CD14-positive monocyte (primary cell): Measurements from ENCODE around the gene CENPP. TPM values are rescaled to one million over a fixed set of nuclear protein-coding genes. Genes with fewer than 3 reads are reported as not detected.

ENCODE experiments used
- DNase-seq, 3 donors: peaks; one replicate each; pipeline ENCODE4 v3.0.0-alpha.2; 2011 to 2022
- H2AFZ ChIP-seq: 2 replicates; pipeline ENCODE4 v1.6.0; 2012; ENCODE audit warnings: mild to moderate bottlenecking, low read depth, low read length, inconsistent platforms; ENCODE audit not compliant: insufficient read depth, poor library complexity, severe bottlenecking
- H3K27ac ChIP-seq, 2 donors: 1 replicate in 1 of 2; 2 replicates in 1 of 2; pipeline ENCODE4 v1.5.1; 2012 to 2013; ENCODE audit warnings: low read length in 2 of 2, control low read depth in 1 of 2, inconsistent platforms in 1 of 2, low read depth in 1 of 2, mild to moderate bottlenecking in 1 of 2
- H3K27me3 ChIP-seq, 2 donors: one replicate each; pipeline versions ENCODE4 v1.6.0 to v1.6.1; 2011 to 2013; ENCODE audit warnings: low read length in 2 of 2; ENCODE audit not compliant: control insufficient read depth in 2 of 2, insufficient read depth in 2 of 2
- H3K36me3 ChIP-seq, 2 donors: replicated peaks in 1 of 2; 1 replicate in 1 of 2; 2 replicates in 1 of 2; pipeline versions ENCODE4 v1.5.1 to v1.6.1; 2012 to 2013; ENCODE audit warnings: low read length in 2 of 2, control low read depth in 1 of 2, inconsistent platforms in 1 of 2, mild to moderate bottlenecking in 1 of 2; ENCODE audit not compliant: insufficient read depth in 2 of 2, control insufficient read depth in 1 of 2
- H3K4me1 ChIP-seq, 2 donors: 1 replicate in 1 of 2; 2 replicates in 1 of 2; pipeline versions ENCODE4 v1.5.1 to v1.6.1; 2012 to 2013; ENCODE audit warnings: low read length in 2 of 2, control low read depth in 1 of 2, inconsistent platforms in 1 of 2, mild to moderate bottlenecking in 1 of 2, moderate library complexity in 1 of 2; ENCODE audit not compliant: insufficient read depth in 2 of 2, control insufficient read depth in 1 of 2
- H3K4me2 ChIP-seq: replicated peaks from 2 replicates; pipeline ENCODE3; 2012; ENCODE audit warnings: low read length, moderate library complexity, mild to moderate bottlenecking; ENCODE audit not compliant: poor library complexity, severe bottlenecking; ENCODE audit errors: extremely low read depth
- H3K4me3 ChIP-seq, 3 experiments: fragments of 200-600 bp in 1 of 3; sonication (generic) in 1 of 3; replicated peaks in 1 of 3; 1 replicate in 2 of 3; 2 replicates in 1 of 3; pipeline ENCODE4 v1.5.1; 2011 to 2013; ENCODE audit warnings: low read length in 3 of 3, mild to moderate bottlenecking in 3 of 3, control low read depth in 2 of 3, low read depth in 2 of 3, inconsistent platforms in 1 of 3, moderate library complexity in 1 of 3
- H3K79me2 ChIP-seq: 2 replicates; pipeline ENCODE4 v1.6.0; 2012; ENCODE audit warnings: mild to moderate bottlenecking, control low read depth, inconsistent platforms, low read length, moderate library complexity; ENCODE audit not compliant: insufficient read depth
- H3K9ac ChIP-seq: 2 replicates; pipeline ENCODE4 v1.6.0; 2017; ENCODE audit warnings: low read length, mild to moderate bottlenecking; ENCODE audit not compliant: insufficient read depth, poor library complexity, severe bottlenecking
- H3K9me3 ChIP-seq, 2 donors: replicated peaks in 1 of 2; 1 replicate in 1 of 2; 2 replicates in 1 of 2; pipeline versions ENCODE4 v1.5.1 to v1.6.1; 2012 to 2013; ENCODE audit warnings: low read length in 2 of 2, control low read depth in 1 of 2; ENCODE audit not compliant: control insufficient read depth in 1 of 2, insufficient read depth in 1 of 2
- H4K20me1 ChIP-seq: 2 replicates; pipeline ENCODE4 v1.6.0; 2012; ENCODE audit warnings: mild to moderate bottlenecking, low read length, control low read depth, moderate library complexity; ENCODE audit not compliant: insufficient read depth
- H3K27ac Mint-ChIP-seq, 7 donors: one replicate each; pipeline ENCODE4 v1.8.0; 2020; ENCODE audit warnings: mild to moderate bottlenecking in 7 of 7, mixed read lengths in 7 of 7, moderate library complexity in 6 of 7, inconsistent platforms in 2 of 7
- H3K27me3 Mint-ChIP-seq, 3 donors: one replicate each; pipeline ENCODE4 v1.8.0; 2021 to 2022; ENCODE audit warnings: low read depth in 3 of 3, mild to moderate bottlenecking in 3 of 3, mixed read lengths in 3 of 3, moderate library complexity in 3 of 3, inconsistent platforms in 1 of 3
- H3K36me3 Mint-ChIP-seq, 2 donors: one replicate each; pipeline ENCODE4 v1.8.0; 2020; ENCODE audit warnings: mixed read lengths in 2 of 2, inconsistent platforms in 1 of 2, mild to moderate bottlenecking in 1 of 2
- H3K4me1 Mint-ChIP-seq: one replicate; pipeline ENCODE4 v1.8.0; 2020; ENCODE audit warnings: mild to moderate bottlenecking, mixed read lengths
- H3K4me3 Mint-ChIP-seq, 2 donors: one replicate each; pipeline ENCODE4 v1.8.0; 2020; ENCODE audit warnings: mild to moderate bottlenecking in 2 of 2, mixed read lengths in 2 of 2, moderate library complexity in 1 of 2
- H3K9me3 Mint-ChIP-seq, 7 donors: one replicate each; pipeline ENCODE4 v1.8.0; 2020 to 2022; ENCODE audit warnings: mixed read lengths in 7 of 7, mild to moderate bottlenecking in 6 of 7, moderate library complexity in 6 of 7, inconsistent platforms in 2 of 7
- CTCF ChIP-seq: fragments of 200-600 bp; IDR thresholded peaks from one replicate; pipeline ENCODE4 v1.8.0; 2022; ENCODE audit warnings: antibody characterized with exemption, mild to moderate bottlenecking
- WGBS: methylation state at CpG from one replicate; pipeline ENCODE4 v1.1.5; 2013; ENCODE audit warnings: missing lambda C conversion rate; ENCODE audit not compliant: insufficient coverage; 5-methylcytosine and 5-hydroxymethylcytosine counted together
- intact Hi-C, 2 donors: fragments of 100-400 bp; cut with micrococcal nuclease; formaldehyde crosslinking; loops; one replicate each; pipeline versions ENCODE4 v1.15.0 to v1.15.1; 2023
- polyA plus RNA-seq, 3 donors: library from polyadenylated mRNA; depleted of rRNA in 1 of 3; unstranded in 2 of 3; stranded (reverse) in 1 of 3; fragments of 300-500 nt in 2 of 3; fragments of >200 nt in 1 of 3; fragmentation: Illumina TruSeq in 2 of 3; gene quantifications; 1 replicate in 2 of 3; 2 replicates in 1 of 3; pipeline ENCODE4 v1.2.3, GENCODE V29; 2012 to 2021

CENPP gene
- polyA plus RNA-seq, 3 donors, result 0.50 to 1.1 (median 1.1) TPM

GRCh38 chr9:92429836-92430235, 104.1 kb downstream of the CENPP start:
- Histone ChIP-seq H3K9ac (no peak overlapping the region), H3K4me1 (no peaks in the 10 kb centered on the region), H3K27ac (no peak overlapping the region), H3K4me3 (no peak overlapping the region), H3K79me2 (no peaks in the 10 kb centered on the region), H3K27me3 (no peaks in the 10 kb centered on the region), H3K36me3 (no peaks in the 10 kb centered on the region), H4K20me1 (no peaks in the 10 kb centered on the region), H2AFZ (no peak overlapping the region), H3K4me2 (no peak overlapping the region), H3K9me3 (no peaks in the 10 kb centered on the region)
- Mint-ChIP-seq H3K27ac (no peak overlapping the region), H3K27me3 (peaks cover 0 to 2% (median 0%) of the 10 kb centered on the region in 3 donors), H3K36me3 (peaks cover 5 to 16% of the 10 kb centered on the region in 2 donors), H3K4me1 (no peaks in the 10 kb centered on the region), H3K9me3 (no peaks in the 10 kb centered on the region), H3K4me3 (no peak overlapping the region)
- WGBS, result no CpG with 5 or more reads among the region's 2 CpGs
- DNase-seq, result no peak
- TF ChIP-seq CTCF, result no peak
- intact Hi-C loops, result no loop called here

GRCh38 chr9:92432350-92432749, 106.6 kb downstream of the CENPP start:
- no peak for DNase-seq

More at GRCh38 chr9:92432350-92432749, 106.6 kb downstream of the CENPP start:
- H3K36me3 Mint-ChIP-seq, result peaks cover 5 to 13% of the 10 kb centered on the region in 2 donors
- no peak overlapping the region for H2AFZ ChIP-seq
- no peaks in the 10 kb centered on the region for H3K4me1 Mint-ChIP-seq
- no peaks in the 10 kb centered on the region for H3K9me3 Mint-ChIP-seq
- no peaks in the 10 kb centered on the region for H3K9me3 ChIP-seq
- H3K27me3 ChIP-seq, result no peaks in the 10 kb centered on the region
- intact Hi-C loops, result no loop called here
- H3K4me2 ChIP-seq, result no peak overlapping the region
- H3K27me3 Mint-ChIP-seq, result peaks cover 0 to 2% (median 2%) of the 10 kb centered on the region in 3 donors
- H4K20me1 ChIP-seq, result no peaks in the 10 kb centered on the region
- H3K4me3 Mint-ChIP-seq, result no peak overlapping the region
- no peaks in the 10 kb centered on the region for H3K4me1 ChIP-seq
- H3K36me3 ChIP-seq, result no peaks in the 10 kb centered on the region
- no peaks in the 10 kb centered on the region for H3K79me2 ChIP-seq
- no peak overlapping the region for H3K27ac ChIP-seq
- H3K9ac ChIP-seq, result no peak overlapping the region
- H3K4me3 ChIP-seq, result no peak overlapping the region
- H3K27ac Mint-ChIP-seq, result no peak overlapping the region
- TF ChIP-seq CTCF, result no peak
- WGBS, result no CpG with 5 or more reads among the region's 5 CpGs
